Panc1 (cell line): ENCODE measurements around the gene SATB2. TPM values are rescaled to one million over a fixed set of nuclear protein-coding genes. Genes with fewer than 3 reads are reported as not detected.

Source experiments
- ATAC-seq: fragments of 200-7000 bp; cut with Tn5 transposase; 2 replicates; pipeline ENCODE4 v1.9.1; 2020; ENCODE audit warnings: mild to moderate bottlenecking, moderate library complexity
- BruUV-seq: library from RNA; stranded (reverse); fragments of 400-500 nt; replicated peaks from 2 replicates; lab custom pipeline; 2021; lab: Mats Ljungman, UMichigan
- CTCF ChIA-PET: fragments of 300-600 bp; sonication (Branson Sonifier 250); formaldehyde crosslinking; loops from one replicate; lab custom pipeline; 2022; ENCODE audit warnings: antibody characterized with exemption; lab: Charles Lee
- POLR2A ChIA-PET: fragments of 300-600 bp; sonication (Branson Sonifier 250); formaldehyde crosslinking; loops from one replicate; lab custom pipeline; 2022; ENCODE audit warnings: antibody characterized with exemption; lab: Charles Lee
- DNase-seq: peaks from one replicate; pipeline ENCODE4 v3.0.0-alpha.2; 2010; ENCODE audit warnings: low read depth, low spot score
- H3K27ac ChIP-seq: 2 replicates; pipeline ENCODE4 v1.5.1; 2011; ENCODE audit warnings: mild to moderate bottlenecking, low read length, inconsistent platforms
- H3K27me3 ChIP-seq: fragments of 200-500 bp; sonication (Bioruptor generic); 2 replicates; pipeline ENCODE4 v1.6.0; 2014; ENCODE audit warnings: low read length, inconsistent platforms; ENCODE audit not compliant: control insufficient read depth, insufficient read depth
- H3K36me3 ChIP-seq: fragments of 200-500 bp; sonication (Bioruptor generic); 2 replicates; pipeline ENCODE4 v1.5.1; 2014; ENCODE audit warnings: inconsistent platforms, mild to moderate bottlenecking, low read length, moderate library complexity; ENCODE audit not compliant: control insufficient read depth, insufficient read depth
- H3K4me1 ChIP-seq: 2 replicates; pipeline ENCODE4 v1.5.1; 2011; ENCODE audit warnings: inconsistent platforms, mild to moderate bottlenecking, low read length, moderate library complexity; ENCODE audit not compliant: control insufficient read depth, insufficient read depth
- H3K4me3 ChIP-seq, 2 experiments: 2 replicates each; pipeline ENCODE4 v1.5.1; 2011 to 2012; ENCODE audit warnings: low read depth in 2 of 2, low read length in 2 of 2, mild to moderate bottlenecking in 2 of 2, inconsistent platforms in 1 of 2, moderate library complexity in 1 of 2
- H3K9me3 ChIP-seq: fragments of 200-500 bp; sonication (Bioruptor generic); 2 replicates; pipeline ENCODE4 v1.5.1; 2014; ENCODE audit warnings: low read depth, mild to moderate bottlenecking, inconsistent platforms, low read length, moderate library complexity; ENCODE audit not compliant: control insufficient read depth, insufficient read depth
- CTCF ChIP-seq: fragments of 450-650 bp; IDR thresholded peaks from 2 replicates; pipeline ENCODE4 v1.5.1; 2017; ENCODE audit warnings: mild to moderate bottlenecking
- POLR2AphosphoS5 ChIP-seq: IDR thresholded peaks from 2 replicates; pipeline ENCODE4 v1.6.1; 2012; ENCODE audit warnings: mild to moderate bottlenecking, low read depth, low read length, moderate library complexity
- SIN3A ChIP-seq: IDR thresholded peaks from 2 replicates; pipeline ENCODE4 v1.6.1; 2012; ENCODE audit warnings: low read depth, mild to moderate bottlenecking, low read length, moderate library complexity, borderline replicate concordance; ENCODE audit not compliant: insufficient read depth
- TCF7L2 ChIP-seq: IDR thresholded peaks from 2 replicates; pipeline ENCODE4 v1.6.1; 2011; ENCODE audit warnings: mild to moderate bottlenecking, low read depth, low read length, inconsistent platforms
- in situ Hi-C: cut with HindIII; loops from 2 replicates; pipeline ENCODE4 v1.10.0; 2016; ENCODE audit warnings: low sequenced_read_pairs, low pct_unique_long_range_greater_than_20kb
- intact Hi-C: fragments of 100-400 bp; cut with micrococcal nuclease; formaldehyde crosslinking; loops from one replicate; pipeline ENCODE4 v1.10.0; 2022; ENCODE audit not compliant: unreplicated experiment
- total RNA-seq: library from RNA; stranded (reverse); gene quantifications from one replicate; pipeline ENCODE4 v1.2.1, GENCODE V29; 2021; ENCODE audit not compliant: unreplicated experiment
- TF ChIP-seq, protein P1 (sequence below), 2 experiments: IDR thresholded peaks; 2 replicates each; pipeline ENCODE4 v1.6.1; 2011 to 2012; ENCODE audit warnings: low read depth in 2 of 2, control low read depth in 1 of 2, low read length in 1 of 2, mild to moderate bottlenecking in 1 of 2, moderate library complexity in 1 of 2; ENCODE audit not compliant: insufficient read depth in 1 of 2

Gene SATB2
- total RNA-seq, 1 experiment from 2014 or later, result 43.2 TPM

DNA sequence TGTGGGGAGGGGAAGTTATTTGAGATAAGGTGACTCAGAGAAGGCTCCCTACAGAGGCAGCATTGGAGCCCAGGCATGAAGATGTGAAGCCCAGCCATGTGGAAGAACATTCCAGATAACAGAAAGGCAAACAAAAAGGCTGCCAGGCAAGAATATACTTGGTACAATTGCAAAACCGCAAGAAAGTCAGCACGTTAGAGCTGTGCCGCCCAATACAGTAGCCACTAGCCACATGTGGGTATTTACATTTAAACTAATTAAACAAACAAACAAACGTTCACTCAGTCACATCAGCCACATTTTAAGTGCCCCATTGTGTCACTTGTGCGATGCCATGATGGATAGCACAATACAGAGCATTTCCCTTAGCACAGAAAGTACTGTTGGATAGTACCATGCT is 179.6 kb downstream of the SATB2 start:
- POLR2A ChIA-PET, result no interaction called here
- no peak overlapping the region for H3K4me3 ChIP-seq
- DNase-seq (no peak), ATAC-seq (no peak)
- CTCF ChIA-PET, result no interaction called here
- H3K9me3 ChIP-seq, result no peaks in the 10 kb centered on the region
- in situ Hi-C loops, result no loop called here
- no peaks in the 10 kb centered on the region for H3K27me3 ChIP-seq
- H3K36me3 ChIP-seq, result no peaks in the 10 kb centered on the region; the same call in 1 of the 2 replicates
- no peak for TF ChIP-seq SIN3A
- no peak for TF ChIP-seq POLR2AphosphoS5
- H3K4me1 ChIP-seq, result no peaks in the 10 kb centered on the region; the same call in 1 of the 2 replicates
- H3K27ac ChIP-seq, result no peak overlapping the region
- intact Hi-C loops, result no loop called here
- BruUV-seq, result no TSS peak

DNA sequence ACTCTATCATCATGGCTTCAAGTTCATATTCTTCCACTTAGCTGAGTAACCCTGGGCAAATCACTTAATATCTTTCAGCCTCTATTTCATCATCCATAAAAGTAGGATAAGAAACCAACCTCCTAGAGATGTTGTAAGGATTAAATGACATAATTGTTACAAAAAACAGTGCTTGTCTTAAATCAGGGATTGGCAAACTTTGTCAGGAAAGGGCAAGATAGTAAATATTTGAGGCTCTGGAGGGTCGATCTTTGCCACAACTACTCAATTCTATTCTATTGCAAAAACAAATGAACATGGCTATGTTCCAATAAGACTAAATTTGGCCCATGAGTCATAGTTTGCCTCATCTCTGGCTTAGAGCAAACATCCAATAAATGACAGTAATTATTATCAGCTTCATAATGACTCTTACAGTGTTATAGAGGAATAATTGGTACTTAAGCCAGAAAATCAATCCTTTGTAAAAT is 184.7 kb downstream of the SATB2 start:
- no peak for TF ChIP-seq POLR2AphosphoS5
- ChIA-PET POLR2A (no interaction called here), CTCF (interaction anchor here (0.5 kb wide), 1 partner anchor 406 kb away, joined by 5 read pairs; no protein-coding TSS in a partner anchor)
- no peak overlapping the region for H3K27ac ChIP-seq
- H3K9me3 ChIP-seq, result no peaks in the 10 kb centered on the region
- no peaks in the 10 kb centered on the region; the same call in 1 of the 2 replicates for H3K4me1 ChIP-seq
- H3K27me3 ChIP-seq, result no peaks in the 10 kb centered on the region
- BruUV-seq, result no TSS peak
- DNase-seq, result no peak
- H3K36me3 ChIP-seq, result peaks cover 9% of the 10 kb centered on the region; the same call in 1 of the 2 replicates
- H3K4me3 ChIP-seq, result no peak overlapping the region
- in situ Hi-C loops, result no loop called here
- intact Hi-C loops, result no loop called here
- no peak for ATAC-seq

DNA sequence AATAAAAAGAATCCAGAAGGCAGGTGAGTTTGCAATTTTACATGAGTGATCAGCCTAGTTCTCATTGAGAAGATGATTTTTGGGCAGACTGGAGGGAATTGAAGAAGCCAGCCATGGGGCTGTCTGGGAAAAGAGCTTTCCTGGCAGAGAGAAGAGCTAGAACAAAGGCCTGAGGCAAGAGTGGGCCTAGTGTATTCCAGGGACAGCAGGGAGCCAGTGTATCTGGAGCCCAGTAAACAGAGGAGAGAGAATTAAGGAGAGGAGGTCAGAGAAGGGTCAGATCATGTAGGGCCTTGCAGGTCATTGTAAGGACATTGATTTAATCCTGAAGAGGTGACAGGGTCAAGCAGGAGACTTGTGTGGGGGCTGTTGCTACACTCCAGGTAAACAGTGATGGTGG is 195.8 kb downstream of the SATB2 start:
- ATAC-seq (no peak), DNase-seq (no peak)
- H3K4me3 ChIP-seq, result no peak overlapping the region
- no peaks in the 10 kb centered on the region for H3K9me3 ChIP-seq
- in situ Hi-C loops, result no loop called here
- ChIA-PET POLR2A (no interaction called here), CTCF (no interaction called here)
- no peak overlapping the region for H3K27ac ChIP-seq
- no peaks in the 10 kb centered on the region for H3K4me1 ChIP-seq
- BruUV-seq, result no TSS peak
- TF ChIP-seq, protein P1, sequence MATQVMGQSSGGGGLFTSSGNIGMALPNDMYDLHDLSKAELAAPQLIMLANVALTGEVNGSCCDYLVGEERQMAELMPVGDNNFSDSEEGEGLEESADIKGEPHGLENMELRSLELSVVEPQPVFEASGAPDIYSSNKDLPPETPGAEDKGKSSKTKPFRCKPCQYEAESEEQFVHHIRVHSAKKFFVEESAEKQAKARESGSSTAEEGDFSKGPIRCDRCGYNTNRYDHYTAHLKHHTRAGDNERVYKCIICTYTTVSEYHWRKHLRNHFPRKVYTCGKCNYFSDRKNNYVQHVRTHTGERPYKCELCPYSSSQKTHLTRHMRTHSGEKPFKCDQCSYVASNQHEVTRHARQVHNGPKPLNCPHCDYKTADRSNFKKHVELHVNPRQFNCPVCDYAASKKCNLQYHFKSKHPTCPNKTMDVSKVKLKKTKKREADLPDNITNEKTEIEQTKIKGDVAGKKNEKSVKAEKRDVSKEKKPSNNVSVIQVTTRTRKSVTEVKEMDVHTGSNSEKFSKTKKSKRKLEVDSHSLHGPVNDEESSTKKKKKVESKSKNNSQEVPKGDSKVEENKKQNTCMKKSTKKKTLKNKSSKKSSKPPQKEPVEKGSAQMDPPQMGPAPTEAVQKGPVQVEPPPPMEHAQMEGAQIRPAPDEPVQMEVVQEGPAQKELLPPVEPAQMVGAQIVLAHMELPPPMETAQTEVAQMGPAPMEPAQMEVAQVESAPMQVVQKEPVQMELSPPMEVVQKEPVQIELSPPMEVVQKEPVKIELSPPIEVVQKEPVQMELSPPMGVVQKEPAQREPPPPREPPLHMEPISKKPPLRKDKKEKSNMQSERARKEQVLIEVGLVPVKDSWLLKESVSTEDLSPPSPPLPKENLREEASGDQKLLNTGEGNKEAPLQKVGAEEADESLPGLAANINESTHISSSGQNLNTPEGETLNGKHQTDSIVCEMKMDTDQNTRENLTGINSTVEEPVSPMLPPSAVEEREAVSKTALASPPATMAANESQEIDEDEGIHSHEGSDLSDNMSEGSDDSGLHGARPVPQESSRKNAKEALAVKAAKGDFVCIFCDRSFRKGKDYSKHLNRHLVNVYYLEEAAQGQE (IDR thresholded peaks at IDR 0.05; ENCODE audit: insufficient read depth in 1 of 2, low read depth in 2 of 2, low read length in 1 of 2), result no peak
- TF ChIP-seq CTCF, result no peak
- TF ChIP-seq TCF7L2, result no peak
- no peak for TF ChIP-seq SIN3A
- no peak for TF ChIP-seq POLR2AphosphoS5
- intact Hi-C loops, result no loop called here
- H3K27me3 ChIP-seq, result no peaks in the 10 kb centered on the region
- H3K36me3 ChIP-seq, result no peaks in the 10 kb centered on the region
